CD4-positive, alpha-beta T cell treated with Interleukin-15 for 4 hours (primary cell): ENCODE data around the gene TMOD3.

Experiments used
- DNase-seq: peaks from one replicate; pipeline ENCODE4 v3.0.0-alpha.2; 2020; ENCODE audit warnings: low spot score

TMOD3 gene

GRCh38 chr15:51908316-51908715, 78.9 kb downstream of the TMOD3 start:
- DNase-seq = no peak

- no peak for DNase-seq
Measured at GRCh38 chr15:51909584-51909983, 80.1 kb downstream of the TMOD3 start.

- no peak for DNase-seq
Measured at GRCh38 chr15:51912528-51912927, 83.1 kb downstream of the TMOD3 start.

- no peak for DNase-seq
Measured at GRCh38 chr15:51917493-51917892, 88.0 kb downstream of the TMOD3 start.

GRCh38 chr15:51924156-51925068, 95.0 kb downstream of the TMOD3 start:
- DNase-seq = no peak

- no peak for DNase-seq
Measured at GRCh38 chr15:51926809-51927208, 97.4 kb downstream of the TMOD3 start.

GRCh38 chr15:51931016-51931415, 101.6 kb downstream of the TMOD3 start:
- DNase-seq = no peak

GRCh38 chr15:51931638-51932037, 102.2 kb downstream of the TMOD3 start:
- no peak for DNase-seq

- no peak for DNase-seq
Measured at GRCh38 chr15:51932161-51932560, 102.7 kb downstream of the TMOD3 start.

- DNase-seq = no peak
Measured at GRCh38 chr15:51935466-51936104, 106.1 kb downstream of the TMOD3 start.

- DNase-seq = no peak
Measured at GRCh38 chr15:51936105-51936478, 106.6 kb downstream of the TMOD3 start.

GRCh38 chr15:51938286-51938685, 108.8 kb downstream of the TMOD3 start:
- no peak for DNase-seq

GRCh38 chr15:51939216-51939615, 109.8 kb downstream of the TMOD3 start:
- DNase-seq = no peak

- no peak for DNase-seq
Measured at GRCh38 chr15:51947124-51947523, 117.7 kb downstream of the TMOD3 start.

GRCh38 chr15:51952805-51953204, 123.4 kb downstream of the TMOD3 start:
- DNase-seq = no peak

GRCh38 chr15:51955504-51955903, 126.1 kb downstream of the TMOD3 start:
- no peak for DNase-seq
